Mesenchymal stem cell (in vitro differentiated cells and primary cell): ENCODE measurements around the gene FBXW5.

Experiments
- DNase-seq: peaks from one replicate; pipeline ENCODE4 v3.0.0-alpha.2; 2013
- H2AFZ ChIP-seq: one replicate; pipeline ENCODE4 v1.6.1; 2013; ENCODE audit warnings: low read depth, mild to moderate bottlenecking, control low read depth, inconsistent platforms, low read length, moderate library complexity
- H2AK5ac ChIP-seq: 2 replicates; pipeline ENCODE4 v1.6.1; 2013; ENCODE audit warnings: low read length, moderate library complexity, mild to moderate bottlenecking, inconsistent platforms; ENCODE audit not compliant: severe bottlenecking
- H2BK120ac ChIP-seq: one replicate; pipeline ENCODE4 v1.6.1; 2013; ENCODE audit warnings: low read depth, mild to moderate bottlenecking, inconsistent platforms, low read length, moderate library complexity
- H2BK12ac ChIP-seq, 2 experiments: one replicate each; pipeline ENCODE4 v1.6.1; 2013; ENCODE audit warnings: inconsistent platforms in 2 of 2, low read length in 2 of 2, mild to moderate bottlenecking in 2 of 2, moderate library complexity in 2 of 2, control low read depth in 1 of 2
- H2BK15ac ChIP-seq: one replicate; pipeline ENCODE4 v1.6.1; 2013; ENCODE audit warnings: mild to moderate bottlenecking, low read depth, inconsistent platforms; ENCODE audit not compliant: poor library complexity, severe bottlenecking
- H2BK5ac ChIP-seq: 2 replicates; pipeline ENCODE4 v1.6.1; 2013; ENCODE audit warnings: low read depth, mild to moderate bottlenecking, low read length, control low read depth, inconsistent platforms; ENCODE audit not compliant: poor library complexity, severe bottlenecking
- H3K14ac ChIP-seq, 2 experiments: one replicate each; pipeline ENCODE4 v1.6.1; 2013; ENCODE audit warnings: inconsistent platforms in 2 of 2, low read length in 2 of 2, control low read depth in 1 of 2, mild to moderate bottlenecking in 1 of 2, moderate library complexity in 1 of 2
- H3K18ac ChIP-seq, 2 experiments: one replicate each; pipeline ENCODE4 v1.6.1; 2013; ENCODE audit warnings: inconsistent platforms in 2 of 2, low read length in 2 of 2, control low read depth in 1 of 2, low read depth in 1 of 2, mild to moderate bottlenecking in 1 of 2
- H3K23ac ChIP-seq, 2 experiments: one replicate each; pipeline ENCODE4 v1.6.1; 2013; ENCODE audit warnings: inconsistent platforms in 2 of 2, low read length in 2 of 2, mild to moderate bottlenecking in 2 of 2, moderate library complexity in 2 of 2, control low read depth in 1 of 2
- H3K27ac ChIP-seq: 2 replicates; pipeline ENCODE4 v1.5.1; 2013; ENCODE audit warnings: mild to moderate bottlenecking, moderate library complexity, low read length, control low read depth, inconsistent platforms; ENCODE audit not compliant: poor library complexity, severe bottlenecking
- H3K27me3 ChIP-seq, 2 experiments: 2 replicates each; pipeline versions ENCODE4 v1.6.1 to v1.7.0; 2013; ENCODE audit warnings: low read length in 2 of 2, mild to moderate bottlenecking in 2 of 2, moderate library complexity in 2 of 2, control low read depth in 1 of 2, inconsistent platforms in 1 of 2; ENCODE audit not compliant: control insufficient read depth in 1 of 2, insufficient read depth in 1 of 2
- H3K36me3 ChIP-seq, 2 experiments: 2 replicates each; pipeline versions ENCODE4 v1.6.1 to v1.7.0; 2013; ENCODE audit warnings: low read length in 2 of 2, control low read depth in 1 of 2, inconsistent platforms in 1 of 2, low read depth in 1 of 2, mild to moderate bottlenecking in 1 of 2; ENCODE audit not compliant: insufficient read depth in 2 of 2, control insufficient read depth in 1 of 2
- H3K4ac ChIP-seq, 2 experiments: one replicate each; pipeline ENCODE4 v1.6.1; 2013; ENCODE audit warnings: inconsistent platforms in 2 of 2, low read length in 2 of 2, mild to moderate bottlenecking in 2 of 2, moderate library complexity in 2 of 2, control low read depth in 1 of 2, low read depth in 1 of 2
- H3K4me1 ChIP-seq: 2 replicates; pipeline ENCODE4 v1.6.1; 2013; ENCODE audit warnings: low read depth, low read length, control low read depth; ENCODE audit not compliant: control insufficient read depth, insufficient read depth
- H3K4me2 ChIP-seq: 2 replicates; pipeline ENCODE4 v1.6.1; 2013; ENCODE audit warnings: low read length, mild to moderate bottlenecking, inconsistent platforms; ENCODE audit not compliant: poor library complexity, severe bottlenecking
- H3K4me3 ChIP-seq, 2 experiments: 2 replicates each; pipeline versions ENCODE4 v1.5.1 to v1.7.0; 2013; ENCODE audit warnings: low read length in 2 of 2, mild to moderate bottlenecking in 2 of 2, control low read depth in 1 of 2, low read depth in 1 of 2; ENCODE audit not compliant: insufficient read depth in 1 of 2
- H3K79me1 ChIP-seq: replicated peaks from 2 replicates; pipeline ENCODE4 v1.6.1; 2013; ENCODE audit warnings: mild to moderate bottlenecking, control low read depth, low read length, inconsistent platforms; ENCODE audit not compliant: poor library complexity, severe bottlenecking
- H3K9ac ChIP-seq: 2 replicates; pipeline ENCODE4 v1.7.0; 2013; ENCODE audit warnings: mild to moderate bottlenecking, low read length, moderate library complexity
- H3K9me3 ChIP-seq: 2 replicates; pipeline ENCODE4 v1.7.0; 2013; ENCODE audit warnings: mild to moderate bottlenecking, low read length; ENCODE audit not compliant: control insufficient read depth
- H4K8ac ChIP-seq: one replicate; pipeline ENCODE4 v1.6.1; 2013; ENCODE audit warnings: inconsistent platforms, mild to moderate bottlenecking, low read length, moderate library complexity
- H4K91ac ChIP-seq: one replicate; pipeline ENCODE4 v1.6.1; 2013; ENCODE audit warnings: mild to moderate bottlenecking, low read length, inconsistent platforms
- WGBS: methylation state at CpG from one replicate; pipeline ENCODE4 v1.1.7; 2013; ENCODE audit warnings: mixed read lengths; 5-methylcytosine and 5-hydroxymethylcytosine counted together

The FBXW5 gene

DNA sequence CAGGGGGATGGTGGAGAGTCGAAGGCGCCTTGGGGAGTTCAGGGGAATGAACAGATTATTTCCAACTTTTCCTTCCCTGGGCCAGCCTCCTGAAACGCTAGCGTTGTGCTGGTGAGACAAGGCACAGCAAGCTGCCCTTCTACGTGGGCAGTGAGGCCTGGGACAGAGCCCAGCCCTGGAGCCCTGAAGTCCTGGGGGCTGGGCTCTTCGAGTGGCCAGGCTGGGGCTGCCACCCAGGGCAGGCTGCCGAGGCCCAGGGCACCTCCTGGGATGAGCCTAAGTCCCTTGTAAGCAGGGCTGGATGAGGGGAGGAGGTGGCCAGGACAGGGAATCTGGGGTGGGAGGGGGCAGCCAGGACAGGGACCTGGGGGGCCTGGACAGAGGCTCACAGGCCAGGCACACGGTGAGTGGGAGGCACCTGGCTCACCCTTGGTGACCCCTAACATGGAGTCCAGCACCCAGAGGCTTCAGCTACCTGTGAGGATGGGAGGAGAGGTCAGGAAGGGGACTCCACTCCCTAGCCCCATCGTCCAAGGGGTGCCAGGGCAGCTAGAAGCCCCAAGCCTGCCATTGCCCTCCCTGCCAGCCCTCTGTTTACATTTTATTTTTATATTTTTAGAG lies 6.2 kb upstream of the FBXW5 start:
- H2BK12ac ChIP-seq = no peak overlapping the region
- no peaks in the 10 kb centered on the region for H3K79me1 ChIP-seq
- no peak overlapping the region for H2BK5ac ChIP-seq
- H3K14ac ChIP-seq = no peak overlapping the region
- H2AK5ac ChIP-seq = no peak overlapping the region
- no peak overlapping the region for H4K91ac ChIP-seq
- H3K23ac ChIP-seq = no peak overlapping the region
- peaks cover 0 to 16% of the 10 kb centered on the region in 2 experiments for H3K27me3 ChIP-seq
- H3K9ac ChIP-seq = no peak overlapping the region
- H3K18ac ChIP-seq = no peak overlapping the region
- peaks cover 25% of the 10 kb centered on the region for H3K4me1 ChIP-seq
- no peak overlapping the region for H2BK15ac ChIP-seq
- H2BK120ac ChIP-seq = no peak overlapping the region
- peak overlapping the region; percentile 47 for H4K8ac ChIP-seq
- DNase-seq = no peak
- no peak overlapping the region for H3K27ac ChIP-seq
- H3K4ac ChIP-seq = peak overlapping the region in 1 of 2 experiments; percentile 7
- H3K4me3 ChIP-seq = no peak overlapping the region
- H3K4me2 ChIP-seq = peak overlapping the region; percentile 60
- no peaks in the 10 kb centered on the region for H3K36me3 ChIP-seq
- peak overlapping the region; percentile 30 for H2AFZ ChIP-seq
- no peaks in the 10 kb centered on the region for H3K9me3 ChIP-seq
- WGBS = 81% methylated on average over 8 of the region's 9 CpGs

GRCh38 chr9:136949817-136950655 lies 5.5 kb upstream of the FBXW5 start:
- H3K79me1 ChIP-seq = no peaks in the 10 kb centered on the region
- no peak overlapping the region for H2AK5ac ChIP-seq
- no peak overlapping the region for H3K27ac ChIP-seq
- no peak overlapping the region for H2BK120ac ChIP-seq
- H4K8ac ChIP-seq = peak overlapping the region; percentile 47
- H3K9me3 ChIP-seq = no peaks in the 10 kb centered on the region
- H3K36me3 ChIP-seq = no peaks in the 10 kb centered on the region
- H2BK5ac ChIP-seq = no peak overlapping the region
- H2BK12ac ChIP-seq = peak overlapping the region in 1 of 2 experiments; percentile 48
- no peak overlapping the region for H3K4ac ChIP-seq
- peaks cover 25% of the 10 kb centered on the region for H3K4me1 ChIP-seq
- no peak overlapping the region for H3K14ac ChIP-seq
- no peak overlapping the region for H3K23ac ChIP-seq
- H3K18ac ChIP-seq = peak overlapping the region; percentile 9 to 46
- peaks cover 0 to 14% of the 10 kb centered on the region in 2 experiments for H3K27me3 ChIP-seq
- H4K91ac ChIP-seq = peak overlapping the region; percentile 20
- H2BK15ac ChIP-seq = peak overlapping the region; percentile 9
- H3K4me3 ChIP-seq = peak overlapping the region; percentile 67 to 72
- WGBS = 6% methylated on average over 62 of the region's 63 CpGs
- H3K4me2 ChIP-seq = peak overlapping the region; percentile 60
- peak overlapping the region; percentile 89 for H2AFZ ChIP-seq
- peak overlapping the region; percentile 22 for H3K9ac ChIP-seq
- DNase-seq = peak; percentile 82

- Histone ChIP-seq H3K23ac (no peak overlapping the region), H4K8ac (peak overlapping the region; percentile 62), H4K91ac (peak overlapping the region; percentile 73), H3K27ac (no peak overlapping the region), H3K4me1 (peaks cover 29% of the 10 kb centered on the region), H2BK12ac (peak overlapping the region in 1 of 2 experiments; percentile 59), H3K4me3 (peak overlapping the region; percentile 67 to 72), H3K36me3 (no peaks in the 10 kb centered on the region), H2BK120ac (peak overlapping the region; percentile 27), H3K18ac (peak overlapping the region; percentile 9 to 63), H3K9me3 (no peaks in the 10 kb centered on the region), H2AFZ (peak overlapping the region; percentile 89), H3K27me3 (peaks cover 0 to 8% of the 10 kb centered on the region in 2 experiments), H3K9ac (peak overlapping the region; percentile 22), H2BK15ac (no peak overlapping the region), H2BK5ac (no peak overlapping the region), H3K79me1 (no peaks in the 10 kb centered on the region), H3K4me2 (peak overlapping the region; percentile 60), H3K14ac (no peak overlapping the region), H2AK5ac (no peak overlapping the region), H3K4ac (no peak overlapping the region)
- WGBS = 32% methylated on average over 12 of the region's 22 CpGs
- DNase-seq = no peak
Observed at GRCh38 chr9:136949239-136949816, 4.8 kb upstream of the FBXW5 start.

GRCh38 chr9:136947955-136948510 lies 3.5 kb upstream of the FBXW5 start:
- Histone ChIP-seq H2BK120ac (no peak overlapping the region), H3K14ac (no peak overlapping the region), H3K9ac (no peak overlapping the region), H3K9me3 (no peaks in the 10 kb centered on the region), H2AK5ac (no peak overlapping the region), H2AFZ (no peak overlapping the region), H3K27ac (no peak overlapping the region), H2BK12ac (peak overlapping the region in 1 of 2 experiments; percentile 24), H3K79me1 (no peaks in the 10 kb centered on the region), H3K4me1 (peaks cover 31% of the 10 kb centered on the region), H2BK15ac (no peak overlapping the region), H3K4ac (no peak overlapping the region), H3K36me3 (peaks cover 0 to 9% of the 10 kb centered on the region in 2 experiments), H3K4me2 (no peak overlapping the region), H4K8ac (no peak overlapping the region), H3K18ac (no peak overlapping the region), H3K23ac (no peak overlapping the region), H2BK5ac (no peak overlapping the region), H4K91ac (no peak overlapping the region), H3K4me3 (no peak overlapping the region), H3K27me3 (no peaks in the 10 kb centered on the region)
- 63% methylated on average over 13 of the region's 15 CpGs for WGBS
- peak; percentile 23 for DNase-seq
